Measurements from ENCODE around the gene MICAL1.

MICAL1 gene

DNA sequence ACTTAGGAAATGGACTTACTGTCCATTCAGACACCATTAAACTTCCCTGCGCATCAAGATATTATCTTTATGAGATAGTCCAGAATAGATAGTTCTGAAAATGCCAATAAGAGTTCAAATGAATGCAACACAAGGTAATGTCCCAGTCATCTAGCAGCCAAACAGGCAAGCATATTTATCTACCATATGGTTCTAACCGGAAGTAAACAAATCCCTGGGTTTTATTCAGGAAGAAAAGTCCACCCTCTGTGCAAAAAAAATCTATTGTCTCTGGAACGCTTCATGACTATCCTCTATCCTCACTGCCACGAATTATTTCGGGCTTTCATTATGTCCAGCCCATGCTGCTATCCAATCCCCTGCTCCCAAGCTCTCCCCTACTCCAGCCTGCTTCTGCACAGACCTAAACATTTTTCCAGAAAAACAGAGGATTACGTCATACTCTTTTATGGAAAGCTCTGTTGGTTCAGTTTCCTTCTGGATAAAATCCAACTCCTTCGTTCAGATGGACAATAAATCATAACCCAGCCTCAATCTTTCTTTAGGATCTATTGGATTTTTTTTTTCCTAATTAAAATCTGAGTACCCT is 26.6 kb downstream of the MICAL1 start:
- DNase-seq, result no peak

DNA sequence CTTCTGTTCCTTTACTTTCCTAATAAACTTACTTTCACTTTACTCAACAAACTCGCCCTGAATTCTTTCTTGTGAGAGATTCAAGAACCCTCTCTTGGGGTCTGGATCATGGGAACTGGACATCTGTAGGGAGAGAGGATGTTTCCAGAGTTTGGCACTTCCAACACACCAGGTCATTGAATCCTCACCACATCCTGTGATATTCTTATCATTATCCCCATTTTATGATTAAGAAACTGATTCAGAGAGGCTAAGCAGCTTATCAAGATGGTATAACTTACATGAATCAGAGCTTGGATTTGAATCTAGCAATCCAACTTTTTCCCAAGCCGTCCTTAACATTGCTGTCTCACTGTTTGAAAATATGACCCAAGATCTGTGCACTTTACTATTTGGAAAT is 30.6 kb downstream of the MICAL1 start:
- DNase-seq, result no peak

DNA sequence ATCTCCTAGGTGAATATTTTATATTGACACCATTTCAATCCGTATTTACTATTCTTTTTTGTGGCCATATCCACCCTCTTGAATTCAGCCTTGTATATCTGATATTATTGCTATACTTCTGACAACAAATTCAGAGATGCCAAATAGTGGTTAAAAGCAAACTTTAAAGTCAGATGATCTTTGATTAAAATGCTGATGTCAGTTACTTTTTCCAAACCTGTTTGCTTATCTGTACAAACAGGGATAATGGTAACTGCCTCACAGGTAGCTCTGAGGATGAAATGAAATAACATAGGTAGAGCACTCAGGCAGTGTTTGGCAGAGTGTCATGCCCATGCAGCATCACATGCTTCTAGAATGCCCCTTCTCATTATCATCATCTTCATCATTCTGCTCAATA is 34.4 kb downstream of the MICAL1 start:
- no peak for DNase-seq

DNA sequence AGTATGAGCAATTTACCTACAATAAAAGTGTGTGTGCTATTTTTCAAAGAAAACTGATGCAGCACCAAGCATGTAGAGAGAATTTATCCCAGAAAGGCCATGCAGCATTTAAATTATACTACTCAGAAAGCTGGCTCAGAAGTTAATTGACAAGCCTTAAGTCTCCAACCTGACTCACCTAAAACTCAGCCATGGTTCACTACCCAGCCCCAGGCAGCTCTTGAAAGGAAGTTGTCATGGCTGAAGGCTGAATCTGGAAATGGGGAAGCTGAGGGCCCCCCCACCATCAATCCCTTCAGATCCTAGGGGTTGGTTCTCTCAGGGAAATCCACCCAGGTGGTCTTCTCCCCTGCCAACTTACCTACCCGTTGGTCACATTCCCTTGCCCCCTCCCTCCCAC is 34.8 kb downstream of the MICAL1 start:
- no peak for DNase-seq

DNA sequence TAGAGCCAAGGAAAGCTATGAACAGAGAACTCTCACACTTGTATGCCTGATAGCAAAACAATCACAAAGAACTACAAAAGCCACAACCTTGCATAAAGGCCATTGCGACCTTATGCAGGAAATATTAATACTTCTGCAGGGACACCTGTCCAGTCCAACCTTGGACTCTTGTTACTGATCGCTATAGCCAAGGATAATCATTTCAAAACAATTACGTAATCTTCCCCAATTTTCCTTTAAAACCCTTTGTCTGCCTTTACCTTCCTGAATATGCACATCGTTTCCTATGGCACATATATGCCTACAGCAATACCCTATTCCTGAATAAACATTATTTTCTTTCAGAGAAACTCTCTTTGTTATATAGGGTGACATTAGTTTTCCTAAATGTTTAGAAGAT is 37.9 kb downstream of the MICAL1 start:
- DNase-seq, result no peak

DNA sequence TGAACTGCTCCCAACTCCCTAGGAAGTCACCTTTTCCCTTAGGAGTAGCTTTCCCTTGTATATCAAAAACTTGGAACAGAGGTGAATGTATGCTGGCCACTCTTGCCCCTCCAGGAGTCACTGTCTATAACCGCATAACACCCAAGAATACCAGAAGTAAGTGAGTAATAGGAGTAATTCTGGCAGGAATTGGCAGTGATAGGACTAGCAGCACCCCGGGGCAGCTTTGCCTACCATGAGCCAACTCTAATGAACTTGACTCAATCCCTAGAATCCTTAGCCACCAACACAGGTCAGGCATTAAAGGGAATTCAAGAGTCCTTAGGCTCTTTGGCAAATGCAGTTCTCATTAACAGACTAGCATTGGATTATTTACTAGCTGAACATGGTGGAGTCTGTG is 44.5 kb downstream of the MICAL1 start:
- DNase-seq, result no peak

DNA sequence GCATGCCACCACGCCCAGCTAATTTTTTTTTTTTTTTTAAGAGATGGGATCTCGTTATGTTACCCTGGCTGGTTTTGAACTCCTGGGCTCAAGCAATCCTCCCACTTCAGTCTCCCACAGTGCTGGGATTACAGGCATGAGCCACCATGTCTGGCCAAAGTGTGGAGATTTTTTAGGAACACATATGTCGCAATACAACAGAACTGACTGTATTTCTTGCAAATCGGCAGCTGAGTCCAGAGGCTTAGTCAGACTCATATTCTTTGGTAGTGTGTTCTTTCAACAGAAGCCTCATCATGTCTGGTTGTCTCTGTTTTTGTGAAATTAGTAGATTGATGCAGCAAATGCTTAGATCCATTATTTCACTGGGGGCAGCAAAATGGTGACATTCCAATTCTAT is 49.4 kb downstream of the MICAL1 start:
- DNase-seq, result no peak

DNA sequence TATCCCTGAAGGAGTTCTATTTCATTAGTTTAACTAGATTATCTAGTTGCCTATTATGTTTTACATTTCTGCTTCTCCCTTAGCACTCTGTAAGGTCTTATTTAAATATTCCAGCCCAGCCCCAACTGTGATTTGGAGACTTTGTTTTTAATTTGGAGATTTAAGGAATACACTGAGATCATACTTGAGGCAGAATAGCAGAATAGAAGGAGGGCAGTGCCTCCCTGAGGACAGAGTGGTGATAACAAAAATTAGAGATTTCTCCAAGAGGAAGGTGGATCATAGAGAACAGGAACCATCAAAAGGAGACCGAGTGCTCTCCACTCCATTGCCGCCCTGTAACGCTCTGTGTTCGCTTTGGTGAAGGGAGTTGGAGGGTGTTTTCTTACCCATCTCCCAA is 58.6 kb downstream of the MICAL1 start:
- no peak for DNase-seq

DNA sequence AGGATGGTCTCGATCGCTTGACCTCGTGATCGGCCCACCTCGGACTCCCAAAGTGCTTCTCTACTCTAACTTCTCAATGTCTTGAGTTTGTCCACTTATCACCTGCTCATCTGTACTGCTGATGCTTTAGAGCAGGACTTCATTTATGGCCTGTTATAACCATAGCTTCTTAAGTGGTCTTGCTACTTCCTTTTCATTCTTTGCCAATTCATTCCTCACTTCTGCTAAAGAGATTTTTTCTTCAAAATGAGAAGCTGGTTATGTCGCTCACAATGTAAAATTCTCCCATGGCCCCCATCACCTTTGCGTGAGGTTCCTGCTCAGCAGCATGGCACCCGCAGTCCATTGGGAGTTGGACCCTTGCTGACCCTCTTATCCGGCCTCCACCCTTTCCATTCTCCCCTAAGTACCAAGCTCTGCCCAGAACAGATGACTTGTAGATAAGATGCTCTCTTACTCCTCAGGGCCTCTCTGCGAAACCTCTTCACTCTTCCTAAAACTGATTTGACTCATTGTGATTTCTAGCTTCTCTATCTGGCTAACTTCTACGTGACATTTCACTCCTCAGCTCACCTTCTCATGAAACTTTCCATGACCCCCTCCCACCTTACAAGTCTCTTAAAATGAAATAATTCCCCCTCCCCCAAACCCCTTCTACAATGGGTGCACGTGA is 59.4 kb downstream of the MICAL1 start:
- no peak for DNase-seq

Data from activated CD4-positive, alpha-beta T cell treated with anti-CD3 and anti-CD28 coated beads, Interleukin-2, amount 50 U/mL, for 16 hours (primary cell).